Pulmonary artery endothelial cell (primary cell): ENCODE results near the gene PSMB10. TPM values are rescaled to one million over a fixed set of nuclear protein-coding genes. Genes with fewer than 3 reads are reported as not detected.

Experiments
- DNase-seq: peaks from one replicate; pipeline ENCODE4 v3.0.0-alpha.2; 2011; ENCODE audit warnings: low read depth, low spot score
- total RNA-seq: library from RNA; depleted of rRNA; stranded (reverse); fragments of >200 nt; gene quantifications from 2 replicates; pipeline ENCODE4 v1.2.3, GENCODE V29; 2014

Gene PSMB10
- total RNA-seq, 1 donor from 2014 or later = 87.0 TPM

DNA sequence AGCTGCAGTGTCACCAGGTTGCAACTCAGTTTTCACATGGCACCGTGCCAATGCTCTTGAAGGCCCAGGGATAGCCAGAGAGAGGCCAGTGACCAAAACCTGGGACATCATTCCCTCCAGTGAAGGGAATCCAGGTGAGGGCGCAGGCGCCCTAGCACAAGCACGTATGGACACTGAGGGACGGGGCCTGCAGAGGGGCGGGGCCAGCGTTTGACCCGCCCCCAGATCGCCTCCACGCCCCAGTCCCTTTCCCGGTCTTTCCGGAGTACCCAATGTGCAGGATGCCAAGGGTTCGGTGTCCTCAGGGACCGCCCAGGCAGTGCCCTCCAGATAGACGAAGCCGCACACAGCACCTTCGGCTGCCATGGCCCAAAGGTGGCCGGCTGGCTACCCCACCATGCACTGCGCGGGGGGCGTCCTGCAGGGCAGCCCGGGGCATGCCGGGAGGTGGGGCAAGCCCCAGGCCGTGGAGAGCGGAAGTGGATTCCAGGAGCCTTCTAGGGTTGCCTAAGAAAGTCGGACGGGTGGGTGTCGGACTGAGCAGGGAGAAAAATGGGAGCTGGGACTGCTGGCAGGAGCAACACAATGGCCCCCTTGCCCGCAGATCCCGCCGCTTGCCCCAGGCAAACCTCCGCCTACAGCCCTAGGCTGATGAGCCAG, 27.1 kb upstream of the PSMB10 start:
- DNase-seq = no peak

DNA sequence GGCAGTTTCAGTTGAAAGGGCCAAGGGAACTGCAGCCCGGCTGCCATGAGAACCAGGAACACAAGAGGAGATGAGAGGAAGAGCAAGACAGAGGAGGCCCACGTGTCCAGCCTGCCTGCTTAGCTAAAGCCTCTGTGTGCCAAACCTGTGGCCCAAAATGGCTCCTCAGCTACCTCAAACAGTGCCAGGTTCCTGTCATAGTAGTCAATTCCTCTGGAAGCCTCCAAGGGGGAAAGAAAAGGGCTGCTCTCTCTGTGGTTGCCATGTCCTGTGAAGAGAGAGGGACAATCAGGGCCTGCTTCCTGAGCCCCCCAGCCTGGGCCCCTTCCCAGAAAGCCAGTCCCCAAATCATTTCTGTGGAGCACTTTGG, 26.6 kb upstream of the PSMB10 start:
- DNase-seq = no peak

- DNase-seq = no peak
These were observed 25.5 kb upstream of the PSMB10 start for GRCh38 chr16:67962135-67962534.

DNA sequence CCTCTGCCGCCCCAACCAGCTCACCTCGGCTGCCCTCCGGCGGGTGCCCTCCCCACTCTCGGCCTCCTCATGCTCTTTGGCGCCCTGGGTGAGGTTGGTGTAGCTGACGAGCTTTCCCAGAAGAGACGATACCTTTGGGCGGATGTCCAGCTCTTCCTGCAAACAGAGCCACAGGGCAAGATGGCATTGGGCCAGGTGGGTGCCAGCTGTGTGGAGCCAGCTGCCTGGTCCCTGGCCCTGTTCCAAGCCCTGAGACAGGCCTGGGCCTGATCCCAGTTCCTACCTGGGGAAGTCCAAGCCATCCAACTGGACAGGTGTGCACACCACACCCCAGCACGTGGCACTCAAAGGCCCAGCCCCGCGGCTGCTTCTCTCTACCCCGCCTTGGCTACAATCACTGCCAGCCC, 24.9 kb upstream of the PSMB10 start:
- DNase-seq = no peak

DNA sequence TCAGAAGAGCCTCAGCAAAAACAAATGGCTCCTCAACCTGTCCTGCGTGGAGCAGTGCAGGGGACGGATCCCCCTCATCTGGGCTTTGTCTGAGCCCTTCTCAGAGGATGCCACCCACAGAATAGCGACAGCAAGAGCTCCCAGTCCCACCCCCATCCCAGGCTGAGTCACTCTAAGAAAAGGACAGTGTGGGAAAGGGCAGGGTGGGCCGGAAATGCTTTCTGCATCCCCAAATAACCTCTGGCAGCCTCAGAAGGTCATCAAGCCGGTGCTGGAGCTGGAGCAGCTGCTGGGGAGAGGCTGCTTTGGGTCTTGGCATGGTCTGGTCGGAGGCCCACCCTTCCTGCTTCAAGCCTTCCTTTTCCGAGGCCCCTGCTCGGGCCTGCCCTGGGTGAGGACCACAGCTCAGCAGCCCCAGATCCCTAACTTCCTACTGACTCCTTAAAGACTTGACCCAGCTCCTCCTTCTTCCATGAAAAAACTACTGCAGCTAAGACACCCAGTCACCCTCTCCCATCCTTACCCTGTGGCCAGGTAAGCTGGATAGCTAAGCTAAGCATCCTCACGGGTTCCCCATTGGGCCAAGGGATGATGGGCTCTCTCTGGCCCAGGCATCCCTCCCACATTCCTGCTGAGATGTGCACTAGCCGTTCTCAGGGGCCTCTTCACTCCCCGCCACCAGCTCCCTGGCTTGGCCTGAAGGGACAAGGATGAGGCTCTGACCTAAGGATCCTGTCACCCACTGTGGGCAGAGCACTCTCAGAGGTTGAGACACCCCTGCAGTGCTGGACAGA, 23.1 kb upstream of the PSMB10 start:
- no peak for DNase-seq

DNA sequence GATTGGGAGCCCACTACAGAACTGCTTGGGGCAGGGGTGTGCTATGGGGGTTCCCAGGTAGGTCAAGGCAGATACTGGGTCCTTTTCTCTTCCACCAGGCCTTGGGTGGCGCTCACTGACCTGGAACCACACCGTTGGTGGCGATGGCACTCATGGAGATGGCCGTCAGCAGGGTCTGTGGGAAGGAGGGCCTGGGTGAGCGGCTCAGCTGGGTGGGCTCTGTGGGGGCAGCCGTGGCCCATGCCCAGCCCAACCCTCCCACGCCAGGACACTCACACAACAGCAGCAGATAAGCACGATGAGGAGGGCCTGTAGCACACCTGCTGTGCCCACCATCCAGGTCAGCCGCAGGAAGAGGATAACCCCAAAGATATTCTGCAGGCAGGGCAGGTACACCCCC, 21.0 kb upstream of the PSMB10 start:
- DNase-seq = no peak

- DNase-seq = no peak
These were observed 18.0 kb upstream of the PSMB10 start for GRCh38 chr16:67954421-67955196.

GRCh38 chr16:67953641-67954375, 17.2 kb upstream of the PSMB10 start:
- DNase-seq = no peak

- DNase-seq = no peak
These were observed 14.8 kb upstream of the PSMB10 start for GRCh38 chr16:67951485-67951884.

- DNase-seq = no peak
These were observed 13.7 kb upstream of the PSMB10 start for GRCh38 chr16:67950335-67950843.

DNA sequence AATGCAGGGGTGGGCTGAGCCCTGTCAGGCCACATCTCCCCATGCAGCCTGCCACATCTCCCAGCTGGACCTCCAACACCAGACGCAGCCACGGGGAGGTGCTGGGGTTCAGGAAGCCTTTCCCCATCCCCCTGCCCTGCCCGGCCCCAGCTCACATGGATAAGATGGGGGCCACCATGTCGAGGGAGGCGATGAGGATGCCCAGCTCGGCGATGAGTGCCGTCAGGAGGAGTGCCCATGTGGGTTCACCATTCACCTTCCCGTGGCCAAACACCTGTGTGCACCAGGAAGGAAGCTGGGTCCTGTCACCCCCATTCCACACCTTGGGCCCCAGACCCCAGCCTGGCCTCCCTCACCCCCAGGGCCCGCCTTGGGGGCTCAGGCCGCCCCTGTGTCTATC, 13.0 kb upstream of the PSMB10 start:
- DNase-seq = no peak

DNA sequence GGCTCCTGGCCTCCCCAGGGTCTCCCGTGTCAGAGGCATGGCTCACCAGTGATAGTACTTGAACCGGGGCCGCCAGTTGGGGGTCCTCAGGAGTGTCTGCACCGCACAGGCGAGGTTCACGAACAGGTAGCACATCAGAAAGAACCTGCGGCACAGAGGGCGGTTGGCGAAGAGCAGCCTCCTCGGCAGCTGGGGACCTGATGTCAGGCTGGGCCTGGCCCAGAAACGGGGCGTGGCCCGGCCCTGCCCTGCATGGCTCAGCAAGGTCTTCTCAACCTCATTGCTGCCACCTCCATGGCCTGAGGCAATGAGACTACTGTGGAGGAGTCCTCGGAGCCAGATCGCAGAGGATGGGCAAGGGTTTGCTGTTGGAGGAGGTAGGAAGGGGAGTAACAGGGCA, 11.4 kb upstream of the PSMB10 start:
- no peak for DNase-seq

GRCh38 chr16:67946966-67947558, 10.4 kb upstream of the PSMB10 start:
- no peak for DNase-seq

DNA sequence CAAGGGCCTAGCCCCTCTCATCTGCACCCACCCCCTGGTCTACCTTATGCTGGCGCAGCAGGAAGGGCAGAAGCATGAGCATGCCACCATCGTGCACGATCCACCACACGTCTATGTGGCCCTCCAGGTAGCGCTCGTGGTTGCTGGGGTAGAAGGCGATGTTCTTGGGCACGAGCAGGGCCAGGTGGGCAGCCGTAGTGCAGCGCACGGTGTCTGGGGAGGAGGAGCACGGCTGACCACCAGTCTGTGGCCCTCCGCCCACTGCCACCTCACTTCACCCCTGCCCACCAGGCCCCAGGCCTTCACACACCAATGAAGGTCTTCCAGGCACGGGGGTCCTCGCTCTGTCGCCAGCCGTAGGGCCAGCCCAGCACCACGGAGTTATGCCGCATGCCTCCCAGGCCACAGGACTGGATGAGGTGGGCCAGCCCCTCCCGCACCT, 9.5 kb upstream of the PSMB10 start:
- no peak for DNase-seq

DNA sequence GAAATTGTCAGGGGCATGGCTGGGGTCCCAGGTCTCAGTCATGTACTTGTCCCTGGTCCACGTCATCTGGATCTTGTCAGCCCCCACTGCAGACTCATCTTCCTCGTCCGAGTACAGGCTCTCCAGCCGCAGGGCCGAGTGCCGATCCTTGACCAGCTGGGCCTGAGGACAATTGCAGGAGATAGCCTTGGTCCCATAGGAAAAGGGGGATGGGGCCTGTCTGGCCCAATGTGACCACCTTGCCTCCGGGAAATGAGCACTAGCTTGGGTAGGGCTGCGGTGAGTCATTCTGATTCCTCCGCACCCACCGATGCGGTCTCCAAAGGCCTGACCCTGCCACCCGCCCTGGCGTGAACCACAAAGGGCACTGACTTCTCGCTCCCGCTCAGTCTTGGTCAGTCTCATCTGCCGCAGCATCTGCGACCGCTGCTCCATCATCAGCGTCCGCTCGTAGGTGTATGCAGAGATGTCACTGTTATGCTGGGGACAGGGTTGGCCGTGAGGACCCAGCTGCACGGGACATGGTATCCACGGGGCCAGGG, 8.8 kb upstream of the PSMB10 start:
- no peak for DNase-seq

- no peak for DNase-seq
These were observed 8.2 kb upstream of the PSMB10 start for GRCh38 chr16:67944690-67945391.

- DNase-seq = no peak
These were observed 7.2 kb upstream of the PSMB10 start, which contains the start of gene LCAT for GRCh38 chr16:67943619-67944504. TSS of gene LCAT (minus strand) at chr16:67944120. CDS start at chr16:67944101, 19 bp downstream.

- no peak for DNase-seq
These were observed 6.6 kb upstream of the PSMB10 start for GRCh38 chr16:67943256-67943618.
